ENCODE data around the gene RPL10. TPM values are rescaled to one million over a fixed set of nuclear protein-coding genes. Genes with fewer than 3 reads are reported as not detected.
A peak's percentile ranks its signal among the peaks of the same experiment; 100 is the strongest.

The RPL10 gene
- total and polyA plus RNA-seq, 4 donors: 2,525 to 7,505 (median 4,944) TPM

- ATAC-seq (ENCODE audit: low FRiP score) (no peak), DNase-seq (no peak)
- no peaks in the 10 kb centered on the region for H3K27me3 ChIP-seq (ENCODE audit: control insufficient read depth in 1 of 2, insufficient read depth in 2 of 2, low read length in 1 of 2)
- H3K9me3 ChIP-seq (ENCODE audit: control insufficient read depth, low read length): no peaks in the 10 kb centered on the region
- H3K36me3 ChIP-seq (ENCODE audit: control insufficient read depth in 1 of 2, insufficient read depth in 2 of 2, low read length in 1 of 2): peaks cover 0 to 27% of the 10 kb centered on the region in 2 donors
- H3K27ac ChIP-seq (ENCODE audit: low read depth in 1 of 2, low read length in 2 of 2): no peak overlapping the region
- no peaks in the 10 kb centered on the region for H3K4me1 ChIP-seq (ENCODE audit: control insufficient read depth in 1 of 2, insufficient read depth in 2 of 2, low read length in 2 of 2)
- no peak overlapping the region for H3K4me3 ChIP-seq (ENCODE audit: low read length in 2 of 2)
- WGBS, 2 donors: 66 to 77% methylated on average over 13 of the region's 13 CpGs
- intact Hi-C loops (cut with DNase I): no loop called here
Measured at GRCh38 chrX:154352466-154352865, 45.7 kb upstream of the RPL10 start.

- Histone ChIP-seq H3K4me3 (ENCODE audit: low read length in 2 of 2) (no peak overlapping the region), H3K27ac (ENCODE audit: low read depth in 1 of 2, low read length in 2 of 2) (no peak overlapping the region), H3K36me3 (ENCODE audit: control insufficient read depth in 1 of 2, insufficient read depth in 2 of 2, low read length in 1 of 2) (peaks cover 0 to 29% of the 10 kb centered on the region in 2 donors), H3K9me3 (ENCODE audit: control insufficient read depth, low read length) (no peaks in the 10 kb centered on the region), H3K27me3 (ENCODE audit: control insufficient read depth in 1 of 2, insufficient read depth in 2 of 2, low read length in 1 of 2) (no peaks in the 10 kb centered on the region), H3K4me1 (ENCODE audit: control insufficient read depth in 1 of 2, insufficient read depth in 2 of 2, low read length in 2 of 2) (no peaks in the 10 kb centered on the region)
- DNase-seq: no peak
- intact Hi-C loops (cut with DNase I): no loop called here
- no peak for ATAC-seq (ENCODE audit: low FRiP score)
- 63 to 74% methylated on average over 22 to 24 of the region's 24 CpGs for WGBS, 2 donors
Measured at GRCh38 chrX:154353172-154353843, 44.9 kb upstream of the RPL10 start.

- Histone ChIP-seq H3K4me1 (ENCODE audit: control insufficient read depth in 1 of 2, insufficient read depth in 2 of 2, low read length in 2 of 2) (no peaks in the 10 kb centered on the region), H3K27me3 (ENCODE audit: control insufficient read depth in 1 of 2, insufficient read depth in 2 of 2, low read length in 1 of 2) (no peaks in the 10 kb centered on the region), H3K36me3 (ENCODE audit: control insufficient read depth in 1 of 2, insufficient read depth in 2 of 2, low read length in 1 of 2) (peaks cover 0 to 31% of the 10 kb centered on the region in 2 donors), H3K27ac (ENCODE audit: low read depth in 1 of 2, low read length in 2 of 2) (no peak overlapping the region), H3K9me3 (ENCODE audit: control insufficient read depth, low read length) (no peaks in the 10 kb centered on the region), H3K4me3 (ENCODE audit: low read length in 2 of 2) (no peak overlapping the region)
- DNase-seq (no peak), ATAC-seq (ENCODE audit: low FRiP score) (no peak)
- intact Hi-C loops (cut with DNase I): no loop called here
- WGBS, 2 donors: 62 to 78% methylated on average over 14 of the region's 14 CpGs
Measured at GRCh38 chrX:154354013-154354412, 44.2 kb upstream of the RPL10 start.

- Histone ChIP-seq H3K36me3 (ENCODE audit: control insufficient read depth in 1 of 2, insufficient read depth in 2 of 2, low read length in 1 of 2) (peaks cover 0 to 35% of the 10 kb centered on the region in 2 donors), H3K9me3 (ENCODE audit: control insufficient read depth, low read length) (no peaks in the 10 kb centered on the region), H3K4me1 (ENCODE audit: control insufficient read depth in 1 of 2, insufficient read depth in 2 of 2, low read length in 2 of 2) (no peaks in the 10 kb centered on the region), H3K27ac (ENCODE audit: low read depth in 1 of 2, low read length in 2 of 2) (no peak overlapping the region), H3K27me3 (ENCODE audit: control insufficient read depth in 1 of 2, insufficient read depth in 2 of 2, low read length in 1 of 2) (no peaks in the 10 kb centered on the region), H3K4me3 (ENCODE audit: low read length in 2 of 2) (no peak overlapping the region)
- DNase-seq (no peak), ATAC-seq (ENCODE audit: low FRiP score) (no peak)
- 60 to 74% methylated on average over 13 of the region's 13 CpGs for WGBS, 2 donors
- intact Hi-C loops (cut with DNase I): no loop called here
Measured at GRCh38 chrX:154354516-154354915, 43.7 kb upstream of the RPL10 start.

- Histone ChIP-seq H3K9me3 (ENCODE audit: control insufficient read depth, low read length) (no peaks in the 10 kb centered on the region), H3K4me3 (ENCODE audit: low read length in 2 of 2) (no peak overlapping the region), H3K36me3 (ENCODE audit: control insufficient read depth in 1 of 2, insufficient read depth in 2 of 2, low read length in 1 of 2) (peaks cover 0 to 39% of the 10 kb centered on the region in 2 donors), H3K27ac (ENCODE audit: low read depth in 1 of 2, low read length in 2 of 2) (peak overlapping the region in 1 of 2 donors; percentile 21), H3K27me3 (ENCODE audit: control insufficient read depth in 1 of 2, insufficient read depth in 2 of 2, low read length in 1 of 2) (no peaks in the 10 kb centered on the region), H3K4me1 (ENCODE audit: control insufficient read depth in 1 of 2, insufficient read depth in 2 of 2, low read length in 2 of 2) (no peaks in the 10 kb centered on the region)
- intact Hi-C loops (cut with DNase I): no loop called here
- ATAC-seq (ENCODE audit: low FRiP score) (no peak), DNase-seq (no peak)
- WGBS, 2 donors: 54 to 72% methylated on average over 30 of the region's 30 CpGs
Measured at GRCh38 chrX:154355094-154355775, 42.9 kb upstream of the RPL10 start.

GRCh38 chrX:154355776-154356140, 42.4 kb upstream of the RPL10 start:
- peaks cover 0 to 37% of the 10 kb centered on the region in 2 donors for H3K36me3 ChIP-seq (ENCODE audit: control insufficient read depth in 1 of 2, insufficient read depth in 2 of 2, low read length in 1 of 2)
- H3K27ac ChIP-seq (ENCODE audit: low read depth in 1 of 2, low read length in 2 of 2): peak overlapping the region in 1 of 2 donors; percentile 21
- no peak overlapping the region for H3K4me3 ChIP-seq (ENCODE audit: low read length in 2 of 2)
- no peaks in the 10 kb centered on the region for H3K4me1 ChIP-seq (ENCODE audit: control insufficient read depth in 1 of 2, insufficient read depth in 2 of 2, low read length in 2 of 2)
- ATAC-seq (ENCODE audit: low FRiP score): no peak
- no peak for DNase-seq
- 17 to 68% methylated on average over 12 of the region's 12 CpGs for WGBS, 2 donors
- intact Hi-C loops (cut with DNase I): no loop called here
- H3K9me3 ChIP-seq (ENCODE audit: control insufficient read depth, low read length): no peaks in the 10 kb centered on the region
- H3K27me3 ChIP-seq (ENCODE audit: control insufficient read depth in 1 of 2, insufficient read depth in 2 of 2, low read length in 1 of 2): no peaks in the 10 kb centered on the region

GRCh38 chrX:154356596-154356995, 41.6 kb upstream of the RPL10 start:
- no peaks in the 10 kb centered on the region for H3K9me3 ChIP-seq (ENCODE audit: control insufficient read depth, low read length)
- intact Hi-C loops (cut with DNase I): no loop called here
- H3K36me3 ChIP-seq (ENCODE audit: control insufficient read depth in 1 of 2, insufficient read depth in 2 of 2, low read length in 1 of 2): peaks cover 0 to 33% of the 10 kb centered on the region in 2 donors
- H3K27me3 ChIP-seq (ENCODE audit: control insufficient read depth in 1 of 2, insufficient read depth in 2 of 2, low read length in 1 of 2): no peaks in the 10 kb centered on the region
- no peaks in the 10 kb centered on the region for H3K4me1 ChIP-seq (ENCODE audit: control insufficient read depth in 1 of 2, insufficient read depth in 2 of 2, low read length in 2 of 2)
- H3K4me3 ChIP-seq (ENCODE audit: low read length in 2 of 2): no peak overlapping the region
- no peak overlapping the region for H3K27ac ChIP-seq (ENCODE audit: low read depth in 1 of 2, low read length in 2 of 2)
- DNase-seq (no peak), ATAC-seq (ENCODE audit: low FRiP score) (no peak)
- 46 to 54% methylated on average over 10 to 13 of the region's 13 CpGs for WGBS, 2 donors

GRCh38 chrX:154357205-154357604, 41.0 kb upstream of the RPL10 start:
- Histone ChIP-seq H3K4me3 (ENCODE audit: low read length in 2 of 2) (no peak overlapping the region), H3K9me3 (ENCODE audit: control insufficient read depth, low read length) (no peaks in the 10 kb centered on the region), H3K4me1 (ENCODE audit: control insufficient read depth in 1 of 2, insufficient read depth in 2 of 2, low read length in 2 of 2) (no peaks in the 10 kb centered on the region), H3K27me3 (ENCODE audit: control insufficient read depth in 1 of 2, insufficient read depth in 2 of 2, low read length in 1 of 2) (no peaks in the 10 kb centered on the region), H3K36me3 (ENCODE audit: control insufficient read depth in 1 of 2, insufficient read depth in 2 of 2, low read length in 1 of 2) (peaks cover 0 to 28% of the 10 kb centered on the region in 2 donors), H3K27ac (ENCODE audit: low read depth in 1 of 2, low read length in 2 of 2) (no peak overlapping the region)
- 67 to 76% methylated on average over 27 of the region's 27 CpGs for WGBS, 2 donors
- DNase-seq (no peak), ATAC-seq (ENCODE audit: low FRiP score) (no peak)
- intact Hi-C loops (cut with DNase I): no loop called here

GRCh38 chrX:154358011-154358410, 40.2 kb upstream of the RPL10 start:
- no peak for ATAC-seq (ENCODE audit: low FRiP score)
- intact Hi-C loops (cut with DNase I): no loop called here
- WGBS, 2 donors: 63 to 65% methylated on average over 11 of the region's 11 CpGs

More at GRCh38 chrX:154358011-154358410, 40.2 kb upstream of the RPL10 start:
- no peaks in the 10 kb centered on the region for H3K4me1 ChIP-seq (ENCODE audit: control insufficient read depth in 1 of 2, insufficient read depth in 2 of 2, low read length in 2 of 2)
- no peaks in the 10 kb centered on the region for H3K27me3 ChIP-seq (ENCODE audit: control insufficient read depth in 1 of 2, insufficient read depth in 2 of 2, low read length in 1 of 2)
- H3K9me3 ChIP-seq (ENCODE audit: control insufficient read depth, low read length): no peaks in the 10 kb centered on the region
- DNase-seq: no peak
- H3K4me3 ChIP-seq (ENCODE audit: low read length in 2 of 2): no peak overlapping the region
- peak overlapping the region in 1 of 2 donors; percentile 9 for H3K27ac ChIP-seq (ENCODE audit: low read depth in 1 of 2, low read length in 2 of 2)
- peaks cover 0 to 27% of the 10 kb centered on the region in 2 donors for H3K36me3 ChIP-seq (ENCODE audit: control insufficient read depth in 1 of 2, insufficient read depth in 2 of 2, low read length in 1 of 2)

Data from aorta (tissue), 5 donors.